Subcutaneous abdominal adipose tissue (tissue), 5 donors: ENCODE data around the gene NLK.
A peak's percentile ranks its signal among the peaks of the same experiment; 100 is the strongest.
"Not testable (repeated sequence)": the region's sequence is repeated elsewhere in the genome, so short reads cannot be mapped to it uniquely, and the experiment has no call there.

ENCODE experiments used
- H3K27ac ChIP-seq: one replicate; pipeline ENCODE4 v1.7.0; 2013; ENCODE audit warnings: low read depth, mild to moderate bottlenecking, inconsistent platforms, low read length, moderate library complexity
- H3K27me3 ChIP-seq, 5 donors: one replicate each; pipeline ENCODE4 v1.7.0; 2013; ENCODE audit warnings: low read length in 5 of 5, inconsistent platforms in 1 of 5; ENCODE audit not compliant: control insufficient read depth in 5 of 5, insufficient read depth in 4 of 5
- H3K36me3 ChIP-seq, 5 donors: one replicate each; pipeline ENCODE4 v1.7.0; 2013; ENCODE audit warnings: low read length in 5 of 5; ENCODE audit not compliant: control insufficient read depth in 5 of 5, insufficient read depth in 5 of 5
- H3K4me1 ChIP-seq, 5 donors: one replicate each; pipeline ENCODE4 v1.7.0; 2013; ENCODE audit warnings: low read length in 5 of 5, mild to moderate bottlenecking in 3 of 5, moderate library complexity in 1 of 5; ENCODE audit not compliant: control insufficient read depth in 5 of 5, insufficient read depth in 5 of 5
- H3K4me3 ChIP-seq, 5 donors: one replicate each; pipeline ENCODE4 v1.7.0; 2013; ENCODE audit warnings: low read length in 5 of 5, low read depth in 1 of 5
- H3K9ac ChIP-seq, 5 donors: one replicate each; pipeline ENCODE4 v1.7.0; 2013; ENCODE audit warnings: low read length in 5 of 5, mild to moderate bottlenecking in 4 of 5, moderate library complexity in 3 of 5
- H3K9me3 ChIP-seq, 5 donors: one replicate each; pipeline ENCODE4 v1.7.0; 2013; ENCODE audit warnings: low read length in 5 of 5; ENCODE audit not compliant: control insufficient read depth in 5 of 5
- donor health status: healthy.
- donor health status: healthy.
- donor health status: healthy.
- donor health status: healthy.
- donor health status: healthy.

NLK gene

GRCh38 chr17:28065706-28066105 lies 23.2 kb downstream of the NLK start:
- peaks cover 0 to 6% (median 0%) of the 10 kb centered on the region in 5 donors for H3K36me3 ChIP-seq
- H3K4me1 ChIP-seq: peaks cover 0 to 13% (median 0%) of the 10 kb centered on the region in 5 donors
- H3K4me3 ChIP-seq: no peak overlapping the region
- H3K9me3 ChIP-seq: peaks cover 0 to under 1% (median 0%) of the 10 kb centered on the region in 5 donors
- H3K27ac ChIP-seq: peak overlapping the region; percentile 5
- no peak overlapping the region for H3K9ac ChIP-seq
- no peaks in the 10 kb centered on the region for H3K27me3 ChIP-seq

DNA sequence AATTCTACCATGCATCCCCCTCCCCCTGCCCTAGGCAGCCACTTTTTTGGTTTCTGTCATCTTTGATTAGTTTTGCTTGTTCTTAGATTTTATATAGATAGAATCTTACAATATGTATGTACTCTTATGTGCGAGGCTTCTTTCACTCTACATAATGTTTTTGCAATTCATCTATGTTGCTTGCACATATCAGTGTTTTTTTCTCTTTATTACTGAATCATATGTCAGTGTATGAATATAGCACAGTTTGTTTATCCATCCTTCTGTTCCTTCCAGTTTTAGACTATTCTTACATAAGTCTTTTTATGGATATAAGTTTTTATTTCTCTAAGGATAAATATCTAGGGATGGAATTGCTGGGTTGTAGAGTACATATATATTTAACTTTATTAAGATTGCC lies 26.6 kb downstream of the NLK start:
- Histone ChIP-seq H3K36me3 (peaks cover 0 to 6% (median 0%) of the 10 kb centered on the region in 5 donors), H3K27me3 (no peaks in the 10 kb centered on the region), H3K9me3 (peaks cover 0 to 10% (median 4%) of the 10 kb centered on the region in 5 donors), H3K9ac (no peak overlapping the region), H3K4me3 (no peak overlapping the region), H3K4me1 (peaks cover 0 to 13% (median 0%) of the 10 kb centered on the region in 5 donors), H3K27ac (no peak overlapping the region)

DNA sequence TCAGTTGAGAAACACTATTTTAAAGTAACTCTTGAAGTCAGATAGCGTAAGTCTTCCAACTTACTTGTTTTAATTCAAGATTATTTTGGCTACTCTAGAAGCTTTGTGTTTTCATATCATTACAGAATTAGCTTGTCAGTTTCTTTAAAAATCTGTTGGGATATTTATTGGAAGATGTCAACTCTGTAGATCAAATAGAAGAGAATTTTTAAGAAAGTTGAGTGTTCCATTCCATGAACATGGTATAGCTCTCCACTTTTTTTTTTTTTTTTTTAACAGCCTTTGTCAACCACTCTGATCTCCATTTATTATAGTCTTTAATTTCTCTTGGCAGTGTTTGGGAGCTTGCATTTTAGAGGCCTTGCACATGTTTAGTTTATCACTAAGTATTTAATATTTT lies 28.7 kb downstream of the NLK start:
- Histone ChIP-seq H3K9me3 (peaks cover 0 to 10% (median 4%) of the 10 kb centered on the region in 5 donors), H3K9ac (no peak overlapping the region), H3K4me3 (no peak overlapping the region), H3K36me3 (peaks cover 0 to under 1% (median 0%) of the 10 kb centered on the region in 5 donors), H3K4me1 (no peaks in the 10 kb centered on the region), H3K27ac (no peak overlapping the region), H3K27me3 (no peaks in the 10 kb centered on the region)

DNA sequence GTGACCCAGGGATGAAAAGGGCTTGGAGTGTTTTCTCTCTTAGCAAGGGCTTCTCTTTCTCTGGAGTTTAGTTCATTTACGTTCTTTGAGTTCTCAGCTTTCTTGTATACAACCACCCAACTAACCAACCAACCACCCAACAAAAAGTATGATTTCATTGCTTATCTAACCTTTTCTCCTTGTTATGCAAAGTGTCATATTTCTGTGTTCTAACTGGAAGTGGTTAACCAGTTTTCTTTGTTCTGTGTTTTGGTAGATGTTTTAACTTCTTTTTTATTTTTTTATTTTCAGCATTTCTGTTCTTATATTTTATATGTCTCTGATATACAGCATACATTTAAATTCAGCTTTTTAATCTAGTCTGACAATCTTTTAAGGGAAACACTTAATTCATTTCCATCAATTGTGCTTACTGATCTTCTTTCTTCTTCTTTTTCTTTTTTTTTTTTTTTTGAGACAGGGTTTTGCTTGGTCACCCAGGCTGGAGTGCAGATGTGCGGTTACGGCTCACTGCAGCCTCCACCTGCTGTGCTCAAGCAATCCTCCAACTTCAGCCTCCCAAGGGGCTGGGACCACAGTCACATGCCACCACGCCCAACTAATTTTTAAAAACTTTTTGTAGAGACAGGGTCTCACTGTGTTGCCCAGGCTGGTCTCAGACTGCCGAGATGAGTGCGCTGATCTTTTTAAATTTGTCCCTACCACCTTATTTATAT lies 29.6 kb downstream of the NLK start:
- H3K4me1 ChIP-seq: no peaks in the 10 kb centered on the region
- H3K9ac ChIP-seq: no peak overlapping the region
- no peaks in the 10 kb centered on the region for H3K27me3 ChIP-seq
- H3K4me3 ChIP-seq: no peak overlapping the region
- no peak overlapping the region for H3K27ac ChIP-seq
- H3K9me3 ChIP-seq: peaks cover 0 to 10% (median 4%) of the 10 kb centered on the region in 5 donors
- no peaks in the 10 kb centered on the region for H3K36me3 ChIP-seq

- Histone ChIP-seq H3K4me3 (no peak overlapping the region), H3K4me1 (no peaks in the 10 kb centered on the region), H3K27ac (no peak overlapping the region), H3K27me3 (no peaks in the 10 kb centered on the region), H3K9me3 (peaks cover 0 to 10% (median 4%) of the 10 kb centered on the region in 5 donors), H3K36me3 (no peaks in the 10 kb centered on the region), H3K9ac (no peak overlapping the region)
These were observed 30.6 kb downstream of the NLK start for GRCh38 chr17:28072936-28073533.

GRCh38 chr17:28074010-28074409 lies 31.5 kb downstream of the NLK start:
- no peaks in the 10 kb centered on the region for H3K27me3 ChIP-seq
- H3K36me3 ChIP-seq: no peaks in the 10 kb centered on the region
- no peak overlapping the region for H3K27ac ChIP-seq
- H3K9me3 ChIP-seq: peaks cover 0 to 10% (median 4%) of the 10 kb centered on the region in 5 donors
- H3K9ac ChIP-seq: no peak overlapping the region
- H3K4me1 ChIP-seq: no peaks in the 10 kb centered on the region
- no peak overlapping the region for H3K4me3 ChIP-seq

DNA sequence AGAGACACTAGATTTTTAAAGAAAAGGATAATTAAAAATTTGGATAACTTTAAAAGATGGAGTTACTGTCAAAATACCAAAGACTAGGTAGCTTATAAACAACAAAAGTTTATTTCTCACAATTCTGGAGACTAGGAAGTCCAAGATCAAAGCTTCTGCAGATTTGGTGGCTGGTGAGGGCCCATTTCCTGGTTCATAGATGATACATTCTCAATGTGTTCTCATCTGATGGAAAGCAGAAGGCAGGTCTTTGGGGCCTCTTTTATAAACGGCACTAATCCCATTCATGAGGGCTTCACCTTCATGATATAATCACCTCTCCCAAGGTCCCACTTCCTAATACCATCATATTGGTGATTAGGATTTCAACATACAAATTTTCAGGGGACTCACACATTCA lies 33.7 kb downstream of the NLK start:
- H3K36me3 ChIP-seq: no peaks in the 10 kb centered on the region
- no peaks in the 10 kb centered on the region for H3K4me1 ChIP-seq
- H3K9me3 ChIP-seq: peaks cover 0 to 6% (median 0%) of the 10 kb centered on the region in 5 donors
- H3K27ac ChIP-seq: no peak overlapping the region
- H3K27me3 ChIP-seq: no peaks in the 10 kb centered on the region
- no peak overlapping the region for H3K9ac ChIP-seq
- H3K4me3 ChIP-seq: no peak overlapping the region

DNA sequence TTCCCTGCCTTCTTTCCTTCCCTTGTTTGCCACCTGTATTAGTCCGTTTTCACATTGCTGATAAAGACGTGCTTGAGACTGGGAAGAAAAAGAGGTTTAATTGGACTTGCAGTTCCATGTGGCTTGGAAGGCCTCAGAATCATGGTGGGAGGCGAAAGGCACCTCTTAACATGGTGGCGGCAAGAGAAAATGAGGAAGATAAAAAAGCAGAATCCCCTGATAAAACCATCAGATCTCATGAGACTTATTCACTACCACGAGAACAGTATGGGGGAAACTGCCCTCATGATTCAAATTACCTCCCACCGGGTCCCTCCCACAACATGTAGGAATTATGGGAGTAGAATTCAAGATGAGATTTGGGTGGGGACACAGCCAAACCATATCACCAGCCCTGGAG lies 34.7 kb downstream of the NLK start:
- H3K36me3 ChIP-seq, H3K27me3 ChIP-seq, H3K4me3 ChIP-seq, H3K27ac ChIP-seq, H3K4me1 ChIP-seq, H3K9ac ChIP-seq, H3K9me3 ChIP-seq: not testable (repeated sequence)

- H3K27ac ChIP-seq: no peak overlapping the region
These were observed 36.1 kb downstream of the NLK start for GRCh38 chr17:28078341-28079229.

DNA sequence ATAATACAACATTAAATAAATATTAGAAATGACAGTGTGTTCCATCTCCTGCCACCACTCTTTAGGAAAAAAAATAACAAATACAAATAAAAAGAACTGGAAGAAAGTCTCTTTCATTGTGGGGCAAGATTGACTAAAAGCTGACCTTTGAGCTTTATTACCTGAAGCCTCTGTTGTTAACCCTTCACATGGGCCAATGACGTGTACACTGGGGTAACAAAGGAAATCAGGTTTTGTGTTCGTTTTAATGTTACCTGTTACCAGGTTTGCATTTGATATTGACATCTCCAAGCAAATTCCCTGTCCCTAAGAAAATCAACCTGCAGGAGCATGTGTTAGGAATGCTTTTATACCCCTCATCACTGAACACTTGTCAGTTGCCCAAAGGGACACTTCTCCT lies 39.0 kb downstream of the NLK start:
- peaks cover 0 to 9% (median 4%) of the 10 kb centered on the region in 5 donors for H3K4me1 ChIP-seq
- H3K27me3 ChIP-seq: no peaks in the 10 kb centered on the region
- no peak overlapping the region for H3K4me3 ChIP-seq
- no peaks in the 10 kb centered on the region for H3K9me3 ChIP-seq
- H3K36me3 ChIP-seq: no peaks in the 10 kb centered on the region
- H3K9ac ChIP-seq: no peak overlapping the region
- H3K27ac ChIP-seq: no peak overlapping the region

More at GRCh38 chr17:28078341-28079229, 36.1 kb downstream of the NLK start:
- Histone ChIP-seq H3K9ac (no peak overlapping the region), H3K4me1 (peaks cover 0 to 9% (median 4%) of the 10 kb centered on the region in 5 donors), H3K9me3 (no peaks in the 10 kb centered on the region), H3K27me3 (no peaks in the 10 kb centered on the region), H3K4me3 (no peak overlapping the region), H3K36me3 (no peaks in the 10 kb centered on the region)
